GM19324 (cell line): ENCODE measurements around the gene TRIM68.

Experiments used
- ATAC-seq: cut with Tn5 transposase; IDR thresholded peaks from one replicate; pipeline ENCODE4 v1.9.1; 2021; ENCODE audit warnings: mild to moderate bottlenecking, moderate library complexity; ENCODE audit not compliant: unreplicated experiment, low FRiP score

TRIM68 gene

GRCh38 chr11:4606231-4607015, 1.6 kb downstream of the TRIM68 start:
- ATAC-seq: no peak

GRCh38 chr11:4605057-4605456, 3.0 kb downstream of the TRIM68 start:
- ATAC-seq: no peak

- no peak for ATAC-seq
Observed at GRCh38 chr11:4593739-4594138, 14.3 kb downstream of the TRIM68 start, which contains the start of gene OR52I1. Gene OR52I1, plus strand, starts transcription at chr11:4594039. Its CDS starts 0 bp downstream, at chr11:4594039.

- no peak for ATAC-seq
Observed at GRCh38 chr11:4589017-4589416, 19.0 kb downstream of the TRIM68 start.

- no peak for ATAC-seq
Observed at GRCh38 chr11:4581443-4581842, 26.6 kb downstream of the TRIM68 start, which contains the start of gene OR52I2. Gene OR52I2, plus strand, starts transcription at chr11:4581743.

GRCh38 chr11:4580124-4580523, 27.9 kb downstream of the TRIM68 start:
- no peak for ATAC-seq

GRCh38 chr11:4578624-4579023, 29.4 kb downstream of the TRIM68 start:
- ATAC-seq: no peak

- no peak for ATAC-seq
Observed at GRCh38 chr11:4577761-4578160, 30.3 kb downstream of the TRIM68 start.

- ATAC-seq: no peak
Observed at GRCh38 chr11:4576880-4577279, 31.2 kb downstream of the TRIM68 start.

GRCh38 chr11:4569075-4569474, 39.0 kb downstream of the TRIM68 start:
- ATAC-seq: no peak

GRCh38 chr11:4565371-4565770, 42.7 kb downstream of the TRIM68 start:
- ATAC-seq: no peak

- ATAC-seq: no peak
Observed at GRCh38 chr11:4560467-4560866, 47.6 kb downstream of the TRIM68 start.

- no peak for ATAC-seq
Observed at GRCh38 chr11:4559527-4560440, 48.2 kb downstream of the TRIM68 start.

GRCh38 chr11:4551346-4551979, 56.6 kb downstream of the TRIM68 start:
- no peak for ATAC-seq
